CD14-positive monocyte (primary cell): ENCODE measurements around the gene CSMD2. TPM values are rescaled to one million over a fixed set of nuclear protein-coding genes. Genes with fewer than 3 reads are reported as not detected.

ENCODE experiments used
- DNase-seq, 3 donors: peaks; one replicate each; pipeline ENCODE4 v3.0.0-alpha.2; 2011 to 2022
- H2AFZ ChIP-seq: 2 replicates; pipeline ENCODE4 v1.6.0; 2012; ENCODE audit warnings: mild to moderate bottlenecking, low read depth, low read length, inconsistent platforms; ENCODE audit not compliant: insufficient read depth, poor library complexity, severe bottlenecking
- H3K27ac ChIP-seq, 2 donors: 1 replicate in 1 of 2; 2 replicates in 1 of 2; pipeline ENCODE4 v1.5.1; 2012 to 2013; ENCODE audit warnings: low read length in 2 of 2, control low read depth in 1 of 2, inconsistent platforms in 1 of 2, low read depth in 1 of 2, mild to moderate bottlenecking in 1 of 2
- H3K27me3 ChIP-seq, 2 donors: one replicate each; pipeline versions ENCODE4 v1.6.0 to v1.6.1; 2011 to 2013; ENCODE audit warnings: low read length in 2 of 2; ENCODE audit not compliant: control insufficient read depth in 2 of 2, insufficient read depth in 2 of 2
- H3K36me3 ChIP-seq, 2 donors: replicated peaks in 1 of 2; 1 replicate in 1 of 2; 2 replicates in 1 of 2; pipeline versions ENCODE4 v1.5.1 to v1.6.1; 2012 to 2013; ENCODE audit warnings: low read length in 2 of 2, control low read depth in 1 of 2, inconsistent platforms in 1 of 2, mild to moderate bottlenecking in 1 of 2; ENCODE audit not compliant: insufficient read depth in 2 of 2, control insufficient read depth in 1 of 2
- H3K4me1 ChIP-seq, 2 donors: 1 replicate in 1 of 2; 2 replicates in 1 of 2; pipeline versions ENCODE4 v1.5.1 to v1.6.1; 2012 to 2013; ENCODE audit warnings: low read length in 2 of 2, control low read depth in 1 of 2, inconsistent platforms in 1 of 2, mild to moderate bottlenecking in 1 of 2, moderate library complexity in 1 of 2; ENCODE audit not compliant: insufficient read depth in 2 of 2, control insufficient read depth in 1 of 2
- H3K4me2 ChIP-seq: replicated peaks from 2 replicates; pipeline ENCODE3; 2012; ENCODE audit warnings: low read length, moderate library complexity, mild to moderate bottlenecking; ENCODE audit not compliant: poor library complexity, severe bottlenecking; ENCODE audit errors: extremely low read depth
- H3K4me3 ChIP-seq, 3 experiments: fragments of 200-600 bp in 1 of 3; sonication (generic) in 1 of 3; replicated peaks in 1 of 3; 1 replicate in 2 of 3; 2 replicates in 1 of 3; pipeline ENCODE4 v1.5.1; 2011 to 2013; ENCODE audit warnings: low read length in 3 of 3, mild to moderate bottlenecking in 3 of 3, control low read depth in 2 of 3, low read depth in 2 of 3, inconsistent platforms in 1 of 3, moderate library complexity in 1 of 3
- H3K79me2 ChIP-seq: 2 replicates; pipeline ENCODE4 v1.6.0; 2012; ENCODE audit warnings: mild to moderate bottlenecking, control low read depth, inconsistent platforms, low read length, moderate library complexity; ENCODE audit not compliant: insufficient read depth
- H3K9ac ChIP-seq: 2 replicates; pipeline ENCODE4 v1.6.0; 2017; ENCODE audit warnings: low read length, mild to moderate bottlenecking; ENCODE audit not compliant: insufficient read depth, poor library complexity, severe bottlenecking
- H3K9me3 ChIP-seq, 2 donors: replicated peaks in 1 of 2; 1 replicate in 1 of 2; 2 replicates in 1 of 2; pipeline versions ENCODE4 v1.5.1 to v1.6.1; 2012 to 2013; ENCODE audit warnings: low read length in 2 of 2, control low read depth in 1 of 2; ENCODE audit not compliant: control insufficient read depth in 1 of 2, insufficient read depth in 1 of 2
- H4K20me1 ChIP-seq: 2 replicates; pipeline ENCODE4 v1.6.0; 2012; ENCODE audit warnings: mild to moderate bottlenecking, low read length, control low read depth, moderate library complexity; ENCODE audit not compliant: insufficient read depth
- H3K27ac Mint-ChIP-seq, 7 donors: one replicate each; pipeline ENCODE4 v1.8.0; 2020; ENCODE audit warnings: mild to moderate bottlenecking in 7 of 7, mixed read lengths in 7 of 7, moderate library complexity in 6 of 7, inconsistent platforms in 2 of 7
- H3K27me3 Mint-ChIP-seq, 3 donors: one replicate each; pipeline ENCODE4 v1.8.0; 2021 to 2022; ENCODE audit warnings: low read depth in 3 of 3, mild to moderate bottlenecking in 3 of 3, mixed read lengths in 3 of 3, moderate library complexity in 3 of 3, inconsistent platforms in 1 of 3
- H3K36me3 Mint-ChIP-seq, 2 donors: one replicate each; pipeline ENCODE4 v1.8.0; 2020; ENCODE audit warnings: mixed read lengths in 2 of 2, inconsistent platforms in 1 of 2, mild to moderate bottlenecking in 1 of 2
- H3K4me1 Mint-ChIP-seq: one replicate; pipeline ENCODE4 v1.8.0; 2020; ENCODE audit warnings: mild to moderate bottlenecking, mixed read lengths
- H3K4me3 Mint-ChIP-seq, 2 donors: one replicate each; pipeline ENCODE4 v1.8.0; 2020; ENCODE audit warnings: mild to moderate bottlenecking in 2 of 2, mixed read lengths in 2 of 2, moderate library complexity in 1 of 2
- H3K9me3 Mint-ChIP-seq, 7 donors: one replicate each; pipeline ENCODE4 v1.8.0; 2020 to 2022; ENCODE audit warnings: mixed read lengths in 7 of 7, mild to moderate bottlenecking in 6 of 7, moderate library complexity in 6 of 7, inconsistent platforms in 2 of 7
- CTCF ChIP-seq: fragments of 200-600 bp; IDR thresholded peaks from one replicate; pipeline ENCODE4 v1.8.0; 2022; ENCODE audit warnings: antibody characterized with exemption, mild to moderate bottlenecking
- WGBS: methylation state at CpG from one replicate; pipeline ENCODE4 v1.1.5; 2013; ENCODE audit warnings: missing lambda C conversion rate; ENCODE audit not compliant: insufficient coverage; 5-methylcytosine and 5-hydroxymethylcytosine counted together
- intact Hi-C, 2 donors: fragments of 100-400 bp; cut with micrococcal nuclease; formaldehyde crosslinking; loops; one replicate each; pipeline versions ENCODE4 v1.15.0 to v1.15.1; 2023
- polyA plus RNA-seq, 3 donors: library from polyadenylated mRNA; depleted of rRNA in 1 of 3; unstranded in 2 of 3; stranded (reverse) in 1 of 3; fragments of 300-500 nt in 2 of 3; fragments of >200 nt in 1 of 3; fragmentation: Illumina TruSeq in 2 of 3; gene quantifications; 1 replicate in 2 of 3; 2 replicates in 1 of 3; pipeline ENCODE4 v1.2.3, GENCODE V29; 2012 to 2021

Gene CSMD2
- polyA plus RNA-seq, 3 donors, result 0.04 TPM; not detected in 2

- DNase-seq, result no peak
- Histone ChIP-seq H2AFZ (no peak overlapping the region), H3K4me3 (no peak overlapping the region), H3K9ac (no peak overlapping the region), H3K79me2 (no peaks in the 10 kb centered on the region), H3K4me2 (no peak overlapping the region), H3K9me3 (no peaks in the 10 kb centered on the region), H4K20me1 (no peaks in the 10 kb centered on the region), H3K27ac (no peak overlapping the region), H3K36me3 (no peaks in the 10 kb centered on the region), H3K4me1 (no peaks in the 10 kb centered on the region), H3K27me3 (no peaks in the 10 kb centered on the region)
- WGBS, result no CpG with 5 or more reads among the region's 1 CpG
- no peaks in the 10 kb centered on the region for H3K36me3 Mint-ChIP-seq
- no peaks in the 10 kb centered on the region for H3K4me1 Mint-ChIP-seq
- no peak overlapping the region for H3K27ac Mint-ChIP-seq
- H3K9me3 Mint-ChIP-seq, result peaks cover 0 to 5% (median 0%) of the 10 kb centered on the region in 7 donors
- intact Hi-C loops, result no loop called here
- peaks cover 0 to 4% (median 4%) of the 10 kb centered on the region in 3 donors for H3K27me3 Mint-ChIP-seq
- no peak overlapping the region for H3K4me3 Mint-ChIP-seq
- TF ChIP-seq CTCF, result no peak
Observed at GRCh38 chr1:33918368-33918767, 246.7 kb downstream of the CSMD2 start.

GRCh38 chr1:33916786-33917185 is 248.2 kb downstream of the CSMD2 start:
- intact Hi-C loops, result no loop called here
- Histone ChIP-seq H4K20me1 (no peaks in the 10 kb centered on the region), H3K36me3 (no peaks in the 10 kb centered on the region), H3K4me3 (no peak overlapping the region), H3K9ac (no peak overlapping the region), H2AFZ (no peak overlapping the region), H3K79me2 (no peaks in the 10 kb centered on the region), H3K27me3 (no peaks in the 10 kb centered on the region), H3K4me1 (no peaks in the 10 kb centered on the region), H3K9me3 (no peaks in the 10 kb centered on the region), H3K4me2 (no peak overlapping the region), H3K27ac (no peak overlapping the region)
- peaks cover 3 to 5% (median 4%) of the 10 kb centered on the region in 3 donors for H3K27me3 Mint-ChIP-seq
- H3K27ac Mint-ChIP-seq, result no peak overlapping the region
- H3K4me3 Mint-ChIP-seq, result no peak overlapping the region
- no peak for TF ChIP-seq CTCF
- DNase-seq, result no peak
- no peaks in the 10 kb centered on the region for H3K4me1 Mint-ChIP-seq
- no peaks in the 10 kb centered on the region for H3K36me3 Mint-ChIP-seq
- WGBS, result 90% methylated on average over 11 of the region's 11 CpGs
- H3K9me3 Mint-ChIP-seq, result peaks cover 0 to 5% (median 1%) of the 10 kb centered on the region in 7 donors
